Activated effector memory CD4-positive, alpha-beta T cell treated with anti-CD3 and anti-CD28 coated beads, Interleukin-2, amount 50 U/mL, for 16 hours (primary cell): ENCODE measurements around the gene PRAMEF5.
"Not testable (repeated sequence)": the region's sequence is repeated elsewhere in the genome, so short reads cannot be mapped to it uniquely, and the experiment has no call there.

Experiments
- DNase-seq: peaks from one replicate; pipeline ENCODE4 v3.0.0-alpha.2; 2020

PRAMEF5 gene

GRCh38 chr1:13279617-13280016 lies 25.6 kb downstream of the PRAMEF5 start:
- not testable (repeated sequence) for DNase-seq

- not testable (repeated sequence) for DNase-seq
These were observed 31.0 kb downstream of the PRAMEF5 start, which contains the start of gene PRAMEF8 for GRCh38 chr1:13285037-13285436. PRAMEF8 (minus strand) TSS chr1:13285137; CDS start chr1:13284091, 1,046 bp downstream.

- DNase-seq = not testable (repeated sequence)
These were observed 35.0 kb downstream of the PRAMEF5 start for GRCh38 chr1:13289030-13289429.

- not testable (repeated sequence) for DNase-seq
These were observed 43.4 kb downstream of the PRAMEF5 start for GRCh38 chr1:13297216-13297931.

GRCh38 chr1:13298699-13299098 lies 44.7 kb downstream of the PRAMEF5 start:
- DNase-seq = not testable (repeated sequence)

GRCh38 chr1:13302197-13302596 lies 48.2 kb downstream of the PRAMEF5 start:
- DNase-seq = not testable (repeated sequence)

GRCh38 chr1:13303239-13303638 lies 49.2 kb downstream of the PRAMEF5 start, which contains the start of gene PRAMEF33:
PRAMEF33 (plus strand) TSS chr1:13303539; CDS start chr1:13305955, 2,416 bp downstream.
- DNase-seq = not testable (repeated sequence)
